Astrocyte of the hippocampus (primary cell): Measurements from ENCODE around the gene LRRC4C.

Source experiments
- DNase-seq: peaks from one replicate; pipeline ENCODE4 v3.0.0; 2011; ENCODE audit warnings: low read depth, low spot score

LRRC4C gene

DNA sequence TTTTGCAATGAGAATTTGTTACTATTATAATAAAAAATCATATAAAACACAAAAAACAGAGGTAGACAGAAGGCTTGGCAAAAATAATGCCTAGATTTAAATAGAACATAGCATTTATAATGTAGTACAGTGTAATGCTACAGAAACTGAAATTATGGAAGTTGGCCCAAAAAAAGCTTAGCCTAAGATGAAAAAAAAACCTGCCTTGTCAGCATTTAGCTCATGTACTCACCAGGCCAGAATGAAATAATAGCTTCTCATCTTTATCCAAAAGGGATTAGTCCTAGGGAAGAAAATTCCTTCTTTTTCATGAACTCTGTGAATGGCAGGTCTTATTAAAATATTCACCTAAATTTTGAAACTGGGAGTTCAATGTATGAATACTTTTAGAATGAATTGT is 951.1 kb downstream of the LRRC4C start:
- DNase-seq = no peak

DNA sequence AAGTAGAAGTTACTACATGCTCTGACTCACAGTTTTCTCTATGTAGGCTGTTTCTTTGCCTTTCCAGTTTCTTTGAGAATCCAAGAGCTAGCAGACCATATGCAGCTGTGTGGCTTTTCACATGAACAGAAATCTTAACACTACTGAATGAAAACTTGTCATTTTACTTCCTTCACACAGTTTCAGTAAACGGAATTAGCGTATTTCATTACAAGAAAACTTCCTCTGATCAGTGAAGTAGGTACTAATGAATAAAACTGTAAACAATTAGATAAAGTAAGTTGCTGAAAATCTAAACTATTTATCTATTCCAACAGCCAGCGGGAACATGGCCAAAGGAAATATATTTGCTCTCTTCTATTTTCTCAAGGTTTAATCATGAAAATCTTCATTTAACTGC is 953.2 kb downstream of the LRRC4C start:
- no peak for DNase-seq

DNA sequence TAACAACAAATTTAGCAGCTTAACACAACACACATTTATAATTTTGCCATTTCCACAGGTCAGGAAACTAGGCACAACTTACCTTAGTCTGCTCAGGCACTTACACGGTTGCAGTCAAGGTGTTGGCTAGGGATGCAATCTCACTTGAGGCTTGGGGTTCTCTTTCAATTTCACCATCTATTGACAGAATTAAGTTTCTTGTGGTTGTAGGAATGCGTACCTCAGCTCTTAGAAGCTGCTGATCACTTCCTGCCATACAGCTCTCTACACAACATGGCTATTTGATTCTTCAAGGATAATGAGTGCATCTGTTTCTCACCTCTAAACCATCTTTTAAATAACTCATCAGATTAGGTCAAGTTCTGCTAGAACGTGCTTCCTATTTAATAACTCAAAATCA is 968.1 kb downstream of the LRRC4C start:
- no peak for DNase-seq

DNA sequence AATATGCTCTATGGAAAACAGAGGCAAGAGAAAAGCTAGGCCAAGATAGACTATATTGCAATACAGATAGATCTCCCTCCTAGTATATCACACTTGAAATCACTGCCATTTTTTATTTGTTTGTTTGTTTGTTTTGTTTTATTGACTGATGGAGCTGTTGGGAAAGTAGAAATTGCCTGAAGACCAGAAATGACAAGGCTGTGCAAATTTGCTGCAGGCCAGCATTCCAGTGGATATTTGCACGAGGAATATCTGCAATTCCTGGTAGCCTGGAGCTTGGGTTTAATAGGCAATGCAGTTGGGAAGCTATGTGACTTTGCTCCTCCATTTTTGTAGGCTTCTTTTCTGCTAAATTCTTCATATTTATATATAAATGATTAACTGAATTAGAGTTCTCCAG is 991.7 kb downstream of the LRRC4C start:
- no peak for DNase-seq

DNA sequence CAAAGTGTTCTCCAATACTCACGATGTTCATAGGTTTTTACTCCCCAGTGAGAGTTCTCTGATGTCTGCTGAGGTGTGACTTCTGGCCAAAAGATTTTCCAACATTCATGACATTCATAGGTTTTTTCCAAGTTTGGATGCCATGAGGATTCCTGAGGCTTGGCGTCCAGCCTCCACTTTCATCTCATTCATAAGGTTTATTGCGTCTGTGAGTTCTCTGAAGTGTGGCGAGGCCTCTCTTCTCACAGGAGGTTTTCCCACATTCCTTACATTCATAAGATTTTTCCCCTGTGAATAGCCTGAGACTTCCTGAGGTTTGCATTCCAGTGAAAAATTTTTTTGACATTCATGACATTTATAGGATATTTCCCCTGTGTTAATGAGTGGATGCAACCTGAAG is 1014.1 kb downstream of the LRRC4C start:
- DNase-seq = peak; percentile 54

DNA sequence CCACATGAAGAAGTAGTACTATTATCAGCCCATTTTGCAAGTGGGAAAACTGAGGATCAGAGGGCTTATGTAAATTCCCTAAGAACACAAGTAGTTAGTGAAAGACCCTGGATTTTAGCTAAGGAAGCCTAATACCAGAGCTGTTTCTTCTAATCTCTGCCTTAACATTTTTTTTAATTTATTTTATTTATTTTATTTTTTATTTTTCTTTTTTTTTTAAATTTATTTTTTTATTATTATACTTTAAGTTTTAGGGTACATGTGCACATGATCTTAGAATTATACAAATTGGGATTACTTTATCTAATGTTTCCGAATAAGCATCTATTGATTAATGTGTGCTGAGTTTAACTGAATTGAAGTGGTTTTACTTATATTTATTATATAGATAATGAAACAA is 1015.3 kb downstream of the LRRC4C start:
- DNase-seq = no peak

DNA sequence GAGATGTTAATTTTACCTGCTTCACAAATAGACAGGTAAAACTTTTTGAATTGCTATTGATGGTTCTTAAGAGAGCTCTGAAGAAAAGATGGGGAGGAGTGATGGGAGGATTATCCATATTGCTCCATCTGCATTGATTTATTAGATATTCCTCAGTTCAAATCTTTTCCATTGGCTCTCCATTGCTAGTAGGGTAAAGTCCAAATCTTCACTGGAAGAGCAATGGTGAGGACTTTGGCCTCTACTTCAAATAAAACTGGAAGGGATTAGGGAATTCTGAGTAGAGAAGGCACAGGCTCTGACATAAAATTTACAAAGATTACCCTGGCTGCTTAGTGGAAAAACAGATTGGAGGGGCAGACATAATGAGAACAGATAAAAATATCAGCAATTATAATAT is 1024.1 kb downstream of the LRRC4C start:
- no peak for DNase-seq

DNA sequence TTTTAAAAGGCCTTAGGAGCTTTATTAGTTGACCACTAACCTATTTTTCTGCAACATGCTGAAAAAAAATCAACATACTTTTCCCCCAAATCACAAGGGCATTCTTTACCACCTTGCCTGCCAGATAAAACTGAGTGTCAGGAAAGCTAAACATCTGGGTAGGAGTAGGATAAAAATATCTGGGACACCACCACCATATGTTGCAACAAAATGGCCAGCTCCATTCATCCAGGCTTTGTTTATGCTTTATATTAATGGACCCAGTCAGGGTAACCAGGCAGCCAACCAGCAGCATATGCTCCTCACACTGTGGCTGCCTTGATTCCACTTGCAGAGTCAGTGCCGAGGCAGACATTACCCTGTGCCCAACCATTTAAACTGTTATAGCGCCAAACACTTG is 1024.5 kb downstream of the LRRC4C start:
- DNase-seq = no peak

DNA sequence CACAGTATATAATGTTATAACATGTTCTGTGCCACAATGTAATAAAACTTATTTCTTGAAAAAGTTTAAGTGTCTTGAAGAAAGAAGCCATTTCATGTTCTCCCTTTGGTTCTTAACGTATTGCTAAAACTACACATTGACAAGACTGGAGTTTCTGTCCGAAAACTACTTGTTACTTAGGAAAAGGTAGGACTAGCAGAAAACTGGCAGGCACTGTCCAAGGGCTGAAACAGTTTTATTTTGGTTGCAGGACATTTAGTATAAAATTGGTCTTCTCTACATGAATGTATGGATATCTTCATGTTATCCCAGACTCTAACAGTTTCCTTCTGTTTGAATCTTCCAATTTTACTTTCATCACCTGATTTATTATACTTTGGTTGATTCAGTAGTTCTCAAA is 1027.1 kb downstream of the LRRC4C start:
- no peak for DNase-seq

DNA sequence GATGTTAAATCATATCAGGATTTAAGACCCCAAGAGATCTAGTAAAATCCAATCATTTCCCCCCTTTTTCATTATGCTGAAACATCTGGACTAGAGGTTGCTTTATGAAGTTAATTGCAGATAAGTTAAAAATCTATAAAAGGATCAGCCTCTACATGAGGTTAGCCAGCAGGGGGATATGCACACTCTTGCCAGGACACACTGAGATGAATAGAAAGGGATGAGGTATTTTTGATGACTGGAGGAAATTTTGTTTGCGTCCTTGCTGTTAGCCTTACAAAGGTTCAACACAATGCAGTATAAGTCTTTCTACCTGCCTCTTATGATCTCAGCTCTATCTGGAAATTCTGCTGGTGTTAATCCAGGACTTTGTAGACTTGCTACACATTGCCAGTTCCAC is 1034.3 kb downstream of the LRRC4C start:
- DNase-seq = no peak

DNA sequence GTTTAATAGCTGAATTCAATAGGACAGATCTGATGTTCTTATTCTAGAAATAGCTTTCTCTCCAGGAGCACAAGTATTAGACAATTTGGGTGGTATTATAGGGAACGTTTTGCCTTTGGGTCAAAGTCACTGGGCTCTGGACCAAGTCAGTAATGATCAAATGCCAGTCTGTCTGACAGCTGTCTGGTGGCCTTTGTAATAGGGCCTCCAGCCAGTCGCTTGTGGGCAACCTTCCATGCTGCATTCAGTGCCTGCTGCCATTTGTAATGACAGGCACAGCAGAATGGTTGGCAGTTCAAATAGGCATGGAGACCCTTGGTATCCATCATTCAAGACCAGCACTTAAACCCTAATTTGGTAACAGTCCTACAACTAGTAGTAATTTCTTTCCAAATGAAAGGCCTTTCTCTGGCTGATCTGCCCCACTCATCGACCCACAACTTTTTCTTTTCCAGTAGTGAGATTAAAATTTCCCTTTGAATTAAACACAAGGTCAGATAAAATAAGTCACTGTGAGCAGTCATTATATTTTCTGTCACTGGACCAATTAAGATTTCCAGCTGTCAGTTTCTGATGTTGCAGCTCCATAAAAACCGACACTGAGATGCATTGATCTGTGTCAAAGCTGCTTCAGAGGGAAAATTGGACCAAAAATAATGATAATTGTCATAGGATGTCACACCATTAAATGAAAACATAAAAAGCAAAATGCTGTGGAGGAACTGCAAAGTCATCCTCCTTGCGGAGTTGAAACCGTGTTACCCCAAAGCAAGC is 1038.1 kb downstream of the LRRC4C start:
- DNase-seq = no peak

DNA sequence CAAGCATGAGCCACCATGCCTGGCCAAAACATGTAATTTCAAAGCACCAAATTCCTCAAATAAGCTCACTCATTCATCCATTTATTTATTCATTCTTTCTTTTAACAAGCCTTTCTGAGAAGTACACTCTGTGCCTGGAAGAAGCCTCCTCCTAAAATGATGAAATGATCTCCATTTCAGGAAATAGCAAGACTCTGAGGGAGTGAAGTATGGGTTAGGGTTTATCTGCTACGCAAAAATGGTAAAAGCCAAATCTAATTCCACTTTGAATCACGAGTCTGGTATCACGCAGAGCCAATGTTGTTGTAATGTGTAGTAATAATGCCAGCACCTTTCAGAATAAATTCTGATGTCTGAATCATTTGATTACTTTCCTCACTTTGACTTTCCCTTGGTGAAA is 1041.8 kb downstream of the LRRC4C start:
- no peak for DNase-seq

DNA sequence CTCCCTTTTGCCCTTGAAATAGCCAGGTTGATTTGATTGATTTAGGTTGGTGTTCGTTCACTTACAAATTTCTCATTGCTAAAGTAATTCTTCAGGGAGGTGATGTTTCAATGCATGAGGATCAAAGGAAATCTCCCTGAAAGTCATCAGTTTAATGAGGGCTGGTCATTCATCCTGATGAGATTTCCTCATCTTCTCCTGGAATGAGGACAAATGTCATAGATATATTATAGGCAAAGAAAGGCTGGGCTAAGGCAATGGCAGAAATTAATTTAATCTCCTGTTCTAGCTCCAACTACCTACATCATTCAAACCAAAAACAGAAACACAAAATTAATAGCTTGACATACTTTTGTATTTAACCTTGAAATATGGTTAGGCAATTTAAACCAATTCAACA is 1052.1 kb downstream of the LRRC4C start:
- no peak for DNase-seq

DNA sequence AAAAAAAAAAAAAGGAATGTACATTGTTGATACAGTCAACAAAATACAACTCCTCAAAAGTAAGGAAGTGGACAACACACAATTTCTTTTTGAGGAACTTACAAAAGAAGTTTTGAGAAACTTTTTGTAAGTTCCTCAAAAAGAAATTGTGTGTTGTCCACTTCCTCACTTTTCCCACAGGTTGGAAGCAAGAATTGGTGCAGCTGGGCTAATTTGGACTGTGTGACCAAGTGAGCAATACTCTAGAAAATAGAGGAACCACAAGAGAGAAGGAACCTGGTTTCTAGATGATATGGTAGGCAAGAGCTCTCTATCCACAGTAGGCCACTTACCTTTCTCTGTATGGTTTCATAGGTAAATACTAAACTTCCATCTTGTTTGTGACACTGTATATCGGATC is 1053.8 kb downstream of the LRRC4C start:
- no peak for DNase-seq

DNA sequence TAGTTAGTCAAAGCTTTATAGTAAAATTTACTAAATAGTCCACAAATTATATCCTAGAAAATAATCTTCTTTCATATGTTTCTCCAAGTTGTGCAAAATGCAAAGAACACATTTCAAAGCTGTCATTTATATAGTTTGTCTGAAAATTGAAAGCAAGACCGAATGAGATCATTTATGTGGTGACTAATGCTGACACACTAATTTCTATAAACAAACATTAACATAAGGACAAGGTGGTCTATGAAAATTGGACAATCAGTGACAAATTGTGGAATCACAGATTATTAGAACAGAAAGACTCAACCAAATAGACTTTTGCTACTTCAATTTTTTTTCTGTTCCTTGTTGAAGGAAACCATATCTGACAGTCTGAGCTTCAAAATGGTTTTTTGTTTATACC is 1056.1 kb downstream of the LRRC4C start:
- DNase-seq = no peak

DNA sequence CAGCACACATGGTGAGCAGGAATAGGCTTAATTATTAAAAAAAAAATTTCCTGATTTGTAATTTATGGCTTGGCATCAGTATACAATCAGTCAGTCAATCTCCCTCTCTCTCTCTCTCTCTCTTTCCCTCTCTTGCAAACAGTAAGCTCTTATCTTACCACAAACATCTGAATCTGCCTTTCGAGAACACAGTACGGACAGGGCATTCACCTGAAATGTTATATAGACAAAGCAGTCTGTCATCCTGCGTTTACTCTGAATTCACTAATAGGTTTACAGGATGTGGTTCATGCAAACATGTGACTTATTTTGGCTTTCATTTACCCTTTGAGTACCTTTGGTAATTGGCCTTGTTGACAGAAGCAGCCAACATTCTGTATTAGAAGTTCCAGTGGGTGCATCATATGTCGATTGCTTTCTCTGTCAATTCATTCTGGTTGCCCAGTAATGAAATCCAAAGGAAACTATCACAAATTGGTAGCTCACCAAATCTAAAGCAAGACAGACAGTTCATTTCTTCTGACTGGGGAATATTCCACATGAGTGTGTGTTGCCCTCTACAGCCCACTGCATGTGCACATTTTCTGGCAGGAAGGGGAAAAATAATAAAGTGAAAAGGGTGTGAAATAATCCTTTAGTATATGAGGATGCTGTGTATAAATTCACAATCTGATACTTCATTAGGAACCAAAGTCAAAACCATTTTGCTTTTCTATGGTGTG is 1058.2 kb downstream of the LRRC4C start:
- DNase-seq = peak; percentile 16

DNA sequence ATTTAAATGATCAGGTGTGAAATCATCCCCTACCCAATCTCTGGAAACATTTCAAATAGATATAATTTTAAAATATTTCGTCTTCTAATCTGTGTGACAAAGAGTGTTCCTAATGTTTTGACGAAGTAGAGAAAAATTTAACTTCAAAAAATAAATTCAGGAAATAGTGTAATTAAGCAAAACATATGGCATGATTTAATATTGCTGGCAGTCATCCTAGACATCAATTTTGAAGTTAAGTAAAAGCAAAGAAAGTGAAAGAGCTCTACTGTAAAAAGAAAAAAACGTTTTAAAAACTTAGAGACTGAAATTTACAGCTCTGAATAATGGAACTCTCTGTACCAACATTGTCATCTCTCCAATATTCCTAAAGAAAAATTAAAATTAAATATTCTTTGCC is 1062.3 kb downstream of the LRRC4C start:
- DNase-seq = no peak

DNA sequence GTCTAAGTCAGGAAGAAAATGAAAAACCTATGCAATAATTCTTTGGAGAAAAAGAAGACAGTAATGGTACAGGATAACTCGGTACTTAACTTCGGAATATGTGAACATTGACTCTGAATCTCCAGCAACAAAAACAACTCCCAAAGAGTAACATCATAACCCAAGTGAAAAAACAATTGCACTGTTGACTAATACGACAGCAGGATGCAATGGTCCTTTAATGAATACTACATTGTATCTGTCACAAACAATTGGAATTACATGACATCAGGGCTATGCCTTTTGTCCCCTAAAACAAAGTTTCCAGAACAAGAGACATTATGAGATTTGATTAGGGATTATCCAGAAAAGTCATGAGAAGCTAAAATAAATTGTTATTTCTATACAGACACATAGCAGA is 1065.9 kb downstream of the LRRC4C start:
- no peak for DNase-seq

DNA sequence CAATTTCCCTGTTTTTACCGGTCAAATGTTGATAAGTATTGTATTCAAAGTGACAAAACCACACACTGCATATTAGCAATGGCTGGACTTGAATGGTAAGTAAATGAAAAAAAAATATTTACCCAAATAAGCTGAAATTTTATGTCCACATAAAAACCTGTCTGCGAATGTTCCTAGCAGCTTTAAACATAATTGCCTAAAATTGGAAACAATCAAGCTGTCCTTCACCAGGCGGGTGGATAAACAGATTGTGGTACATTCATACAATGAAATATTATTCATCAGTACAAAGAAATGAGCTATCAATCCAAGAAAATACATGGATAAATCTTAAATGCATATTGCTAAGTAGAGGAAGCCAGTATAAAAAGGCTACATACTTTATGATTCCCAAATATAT is 1067.8 kb downstream of the LRRC4C start:
- DNase-seq = no peak

DNA sequence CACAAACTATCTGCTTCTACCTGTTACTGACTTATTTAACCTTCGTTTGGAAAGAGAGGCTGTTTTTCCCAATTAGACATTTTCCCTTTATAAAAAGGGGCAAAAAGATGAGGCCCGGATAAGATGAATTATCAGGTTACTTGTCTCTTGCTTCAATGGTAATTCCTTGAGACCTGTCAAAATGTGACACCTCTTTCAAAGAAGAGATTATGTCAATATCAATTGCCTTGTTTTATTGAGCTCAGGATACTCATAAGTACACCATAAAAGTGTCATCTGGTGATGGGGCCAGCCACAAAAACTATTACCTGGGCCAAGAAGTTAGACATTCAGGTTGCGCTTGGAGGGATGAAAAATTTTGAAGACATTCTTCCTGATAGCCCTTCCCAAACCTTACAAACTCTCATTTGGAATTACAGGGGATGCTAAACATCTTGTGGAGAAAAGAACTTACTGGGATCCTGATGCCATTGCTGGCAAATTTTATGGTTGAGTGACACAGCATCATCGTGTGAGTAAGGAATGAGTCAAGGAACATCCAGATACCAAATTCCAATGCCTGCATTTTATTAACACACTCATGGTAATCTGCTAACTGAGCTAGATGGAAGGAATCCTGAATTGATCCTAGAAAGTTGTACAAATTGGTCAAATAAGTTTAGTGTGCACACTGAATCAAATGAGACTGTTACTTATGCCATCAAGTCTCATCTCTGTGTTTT is 1071.2 kb downstream of the LRRC4C start:
- peak; percentile 54 for DNase-seq

DNA sequence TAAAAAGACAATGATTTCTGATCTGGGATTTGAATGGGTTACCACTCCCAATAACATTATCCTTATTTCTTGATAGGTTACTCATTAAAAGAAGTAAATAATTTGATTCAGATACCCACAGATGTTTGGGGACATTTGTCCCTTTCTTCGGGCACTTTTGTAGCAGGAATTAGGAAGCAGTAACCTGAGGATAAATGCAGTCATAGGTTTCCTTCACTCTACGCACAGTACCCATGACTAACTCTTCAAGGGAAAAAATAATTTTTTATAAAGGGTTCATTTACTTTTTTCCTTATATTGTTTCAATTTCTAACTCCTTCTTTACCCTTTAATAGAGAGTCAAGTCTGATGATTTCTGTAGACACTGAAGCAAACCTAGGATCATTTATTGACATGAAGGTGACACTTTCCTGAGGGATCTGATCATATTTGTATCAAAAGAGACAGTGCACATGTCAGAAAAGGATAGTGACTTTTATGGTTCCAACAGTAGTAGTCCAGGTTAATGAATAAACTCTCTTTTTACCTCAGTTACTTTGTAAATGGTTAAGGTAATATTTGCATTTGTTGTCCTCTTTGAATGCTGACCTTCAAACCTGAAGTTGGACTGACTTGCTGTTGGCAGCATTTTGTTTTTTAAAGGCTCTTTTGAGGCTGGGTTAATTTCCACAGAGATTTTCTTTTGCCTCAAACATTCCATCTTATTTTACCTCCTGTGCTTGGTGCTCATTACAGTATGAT is 1072.0 kb downstream of the LRRC4C start:
- DNase-seq = no peak

DNA sequence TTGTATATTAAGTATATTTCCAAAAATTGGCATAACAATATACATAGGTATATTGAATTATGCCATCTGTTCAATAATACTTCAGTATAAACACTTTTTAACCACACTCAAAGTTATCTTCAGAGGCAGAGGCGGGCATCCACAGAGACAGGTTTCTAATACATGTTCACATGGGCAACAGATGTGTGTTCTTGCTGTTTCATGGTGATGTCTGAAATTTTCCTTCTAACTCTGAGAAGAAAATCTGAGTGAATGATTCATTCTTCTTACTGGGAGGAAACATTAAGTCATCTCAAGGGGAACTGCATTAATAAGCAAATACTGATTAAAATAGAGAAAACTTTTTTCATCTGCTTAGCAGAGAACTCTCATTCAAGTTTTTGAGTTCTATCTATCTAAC is 1074.5 kb downstream of the LRRC4C start:
- DNase-seq = peak; percentile 3
